Measurements from ENCODE around the gene TMED4. TPM values are rescaled to one million over a fixed set of nuclear protein-coding genes. Genes with fewer than 3 reads are reported as not detected.

TMED4 gene
- total and polyA plus RNA-seq, 2 of the 13 experiments (the other 11 are each of a cell fraction or from before 2014, with no cell fraction given): 81.4 to 109 TPM

GRCh38 chr7:44541028-44541869 lies 40.8 kb downstream of the TMED4 start, which contains the start of gene NPC1L1 (continued):
- TF ChIP-seq ZNF451 (CRISPR knock-in tag; IDR thresholded peaks at IDR 0.05) (no peak; the same call in 1 of the 2 replicates), STAT5B (CRISPR knock-in tag; IDR thresholded peaks at IDR 0.05) (0 out of 2 replicates have a peak, but pooled peaks have one; percentile 38), ZNF710 (CRISPR knock-in tag; IDR thresholded peaks at IDR 0.05; ENCODE audit: borderline replicate concordance) (peak; percentile 73), SPEN (CRISPR knock-in tag; IDR thresholded peaks at IDR 0.05; ENCODE audit: low read depth) (peak; percentile 81), ZNF33A (CRISPR knock-in tag; IDR thresholded peaks at IDR 0.05; ENCODE audit: borderline replicate concordance) (no peak), ATF3 (CRISPR knock-in tag; IDR thresholded peaks at IDR 0.05) (no peak), ZNF772 (CRISPR knock-in tag; IDR thresholded peaks at IDR 0.05) (peak; percentile 76; the same call in 1 of the 2 replicates), DR1 (CRISPR knock-in tag; IDR thresholded peaks at IDR 0.05) (peak; percentile 96), TCF7 (IDR thresholded peaks at IDR 0.05; ENCODE audit: low read depth) (no peak), ZNF879 (CRISPR knock-in tag; IDR thresholded peaks at IDR 0.05) (peak; percentile 25; the same call in 1 of the 2 replicates), ZNF777 (CRISPR knock-in tag; IDR thresholded peaks at IDR 0.05) (no peak), RFX3 (CRISPR knock-in tag; IDR thresholded peaks at IDR 0.05) (no peak), KLF12 (CRISPR knock-in tag; IDR thresholded peaks at IDR 0.05; ENCODE audit: borderline replicate concordance) (peak; percentile 75), SNAI1 (CRISPR knock-in tag; IDR thresholded peaks at IDR 0.05; ENCODE audit: borderline replicate concordance) (no peak)
- TF ChIP-seq, protein P1, sequence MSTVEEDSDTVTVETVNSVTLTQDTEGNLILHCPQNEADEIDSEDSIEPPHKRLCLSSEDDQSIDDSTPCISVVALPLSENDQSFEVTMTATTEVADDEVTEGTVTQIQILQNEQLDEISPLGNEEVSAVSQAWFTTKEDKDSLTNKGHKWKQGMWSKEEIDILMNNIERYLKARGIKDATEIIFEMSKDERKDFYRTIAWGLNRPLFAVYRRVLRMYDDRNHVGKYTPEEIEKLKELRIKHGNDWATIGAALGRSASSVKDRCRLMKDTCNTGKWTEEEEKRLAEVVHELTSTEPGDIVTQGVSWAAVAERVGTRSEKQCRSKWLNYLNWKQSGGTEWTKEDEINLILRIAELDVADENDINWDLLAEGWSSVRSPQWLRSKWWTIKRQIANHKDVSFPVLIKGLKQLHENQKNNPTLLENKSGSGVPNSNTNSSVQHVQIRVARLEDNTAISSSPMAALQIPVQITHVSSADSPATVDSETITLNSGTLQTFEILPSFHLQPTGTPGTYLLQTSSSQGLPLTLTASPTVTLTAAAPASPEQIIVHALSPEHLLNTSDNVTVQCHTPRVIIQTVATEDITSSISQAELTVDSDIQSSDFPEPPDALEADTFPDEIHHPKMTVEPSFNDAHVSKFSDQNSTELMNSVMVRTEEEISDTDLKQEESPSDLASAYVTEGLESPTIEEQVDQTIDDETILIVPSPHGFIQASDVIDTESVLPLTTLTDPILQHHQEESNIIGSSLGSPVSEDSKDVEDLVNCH (CRISPR knock-in tag; IDR thresholded peaks at IDR 0.05): no peak
- TF ChIP-seq, protein P2, sequence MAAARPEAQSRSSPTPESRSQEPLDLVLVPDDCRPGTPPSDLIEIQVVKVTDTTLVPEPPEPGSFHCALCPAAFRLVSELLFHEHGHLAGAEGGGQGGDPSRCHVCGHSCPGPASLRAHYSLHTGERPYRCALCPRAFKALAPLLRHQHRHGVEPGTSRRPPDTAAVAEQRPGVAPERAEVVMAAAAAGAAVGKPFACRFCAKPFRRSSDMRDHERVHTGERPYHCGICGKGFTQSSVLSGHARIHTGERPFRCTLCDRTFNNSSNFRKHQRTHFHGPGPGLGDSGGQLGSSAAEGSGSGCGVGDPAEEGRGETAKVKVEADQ (CRISPR knock-in tag; IDR thresholded peaks at IDR 0.05; ENCODE audit: borderline replicate concordance): peak; percentile 58; the same call in 1 of the 2 replicates
- TF ChIP-seq, protein P3, sequence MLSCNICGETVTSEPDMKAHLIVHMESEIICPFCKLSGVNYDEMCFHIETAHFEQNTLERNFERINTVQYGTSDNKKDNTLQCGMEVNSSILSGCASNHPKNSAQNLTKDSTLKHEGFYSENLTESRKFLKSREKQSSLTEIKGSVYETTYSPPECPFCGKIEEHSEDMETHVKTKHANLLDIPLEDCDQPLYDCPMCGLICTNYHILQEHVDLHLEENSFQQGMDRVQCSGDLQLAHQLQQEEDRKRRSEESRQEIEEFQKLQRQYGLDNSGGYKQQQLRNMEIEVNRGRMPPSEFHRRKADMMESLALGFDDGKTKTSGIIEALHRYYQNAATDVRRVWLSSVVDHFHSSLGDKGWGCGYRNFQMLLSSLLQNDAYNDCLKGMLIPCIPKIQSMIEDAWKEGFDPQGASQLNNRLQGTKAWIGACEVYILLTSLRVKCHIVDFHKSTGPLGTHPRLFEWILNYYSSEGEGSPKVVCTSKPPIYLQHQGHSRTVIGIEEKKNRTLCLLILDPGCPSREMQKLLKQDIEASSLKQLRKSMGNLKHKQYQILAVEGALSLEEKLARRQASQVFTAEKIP (CRISPR knock-in tag; IDR thresholded peaks at IDR 0.05; ENCODE audit: borderline replicate concordance): no peak
- TF ChIP-seq, protein P4, sequence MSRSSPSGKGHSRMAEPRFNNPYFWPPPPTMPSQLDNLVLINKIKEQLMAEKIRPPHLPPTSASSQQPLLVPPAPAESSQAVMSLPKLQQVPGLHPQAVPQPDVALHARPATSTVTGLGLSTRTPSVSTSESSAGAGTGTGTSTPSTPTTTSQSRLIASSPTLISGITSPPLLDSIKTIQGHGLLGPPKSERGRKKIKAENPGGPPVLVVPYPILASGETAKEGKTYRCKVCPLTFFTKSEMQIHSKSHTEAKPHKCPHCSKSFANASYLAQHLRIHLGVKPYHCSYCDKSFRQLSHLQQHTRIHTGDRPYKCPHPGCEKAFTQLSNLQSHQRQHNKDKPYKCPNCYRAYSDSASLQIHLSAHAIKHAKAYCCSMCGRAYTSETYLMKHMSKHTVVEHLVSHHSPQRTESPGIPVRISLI (CRISPR knock-in tag; IDR thresholded peaks at IDR 0.05; ENCODE audit: borderline replicate concordance): 0 out of 2 replicates have a peak, but pooled peaks have one; percentile 33
- TF ChIP-seq, protein P5, sequence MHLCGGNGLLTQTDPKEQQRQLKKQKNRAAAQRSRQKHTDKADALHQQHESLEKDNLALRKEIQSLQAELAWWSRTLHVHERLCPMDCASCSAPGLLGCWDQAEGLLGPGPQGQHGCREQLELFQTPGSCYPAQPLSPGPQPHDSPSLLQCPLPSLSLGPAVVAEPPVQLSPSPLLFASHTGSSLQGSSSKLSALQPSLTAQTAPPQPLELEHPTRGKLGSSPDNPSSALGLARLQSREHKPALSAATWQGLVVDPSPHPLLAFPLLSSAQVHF (CRISPR knock-in tag; IDR thresholded peaks at IDR 0.05): no peak
